Middle frontal gyrus (tissue), 1 donor: Measurements from ENCODE around the gene NYAP2.

Experiments used
- DNase-seq: peaks from one replicate; pipeline ENCODE4 v3.0.0-alpha.2; 2015; ENCODE audit warnings: low spot score; ENCODE audit errors: extremely low spot score

Gene NYAP2

GRCh38 chr2:225484751-225485150 lies 85.2 kb downstream of the NYAP2 start:
- no peak for DNase-seq

GRCh38 chr2:225486236-225486635 lies 86.7 kb downstream of the NYAP2 start:
- DNase-seq: no peak

GRCh38 chr2:225487878-225488416 lies 88.4 kb downstream of the NYAP2 start:
- no peak for DNase-seq

GRCh38 chr2:225488743-225489142 lies 89.2 kb downstream of the NYAP2 start:
- no peak for DNase-seq

GRCh38 chr2:225493420-225494099 lies 94.0 kb downstream of the NYAP2 start:
- no peak for DNase-seq

- DNase-seq: no peak
Measured at GRCh38 chr2:225494100-225494459, 94.6 kb downstream of the NYAP2 start.

- DNase-seq: no peak
Measured at GRCh38 chr2:225495706-225496105, 96.2 kb downstream of the NYAP2 start.

- DNase-seq: no peak
Measured at GRCh38 chr2:225496568-225496967, 97.1 kb downstream of the NYAP2 start.

GRCh38 chr2:225497166-225497565 lies 97.7 kb downstream of the NYAP2 start:
- DNase-seq: no peak

- no peak for DNase-seq
Measured at GRCh38 chr2:225501022-225501421, 101.5 kb downstream of the NYAP2 start.

- DNase-seq: no peak
Measured at GRCh38 chr2:225502971-225503370, 103.5 kb downstream of the NYAP2 start.

- no peak for DNase-seq
Measured at GRCh38 chr2:225510796-225511195, 111.3 kb downstream of the NYAP2 start.

- no peak for DNase-seq
Measured at GRCh38 chr2:225512469-225512868, 113.0 kb downstream of the NYAP2 start.

- no peak for DNase-seq
Measured at GRCh38 chr2:225512876-225513540, 113.5 kb downstream of the NYAP2 start.

GRCh38 chr2:225515033-225515432 lies 115.5 kb downstream of the NYAP2 start:
- no peak for DNase-seq

GRCh38 chr2:225526760-225527390 lies 127.4 kb downstream of the NYAP2 start:
- DNase-seq: no peak

- DNase-seq: no peak
Measured at GRCh38 chr2:225531559-225531958, 132.0 kb downstream of the NYAP2 start.

- DNase-seq: no peak
Measured at GRCh38 chr2:225532096-225532495, 132.6 kb downstream of the NYAP2 start.

GRCh38 chr2:225534037-225534436 lies 134.5 kb downstream of the NYAP2 start:
- DNase-seq: no peak

GRCh38 chr2:225534697-225535096 lies 135.2 kb downstream of the NYAP2 start:
- no peak for DNase-seq

GRCh38 chr2:225536036-225536435 lies 136.5 kb downstream of the NYAP2 start:
- no peak for DNase-seq

- DNase-seq: no peak
Measured at GRCh38 chr2:225543626-225544025, 144.1 kb downstream of the NYAP2 start.
